Sigmoid colon (tissue), 7 donors: ENCODE results near the gene REV3L. TPM values are rescaled to one million over a fixed set of nuclear protein-coding genes. Genes with fewer than 3 reads are reported as not detected.

Source experiments
- DNase-seq: peaks from one replicate; pipeline ENCODE4 v3.0.0-alpha.2; 2019
- H3K27ac ChIP-seq, 4 donors: fragments of 200-600 bp; sonication (generic); one replicate each; pipeline ENCODE4 v1.5.1; 2016 to 2019; ENCODE audit warnings: mild to moderate bottlenecking in 1 of 4
- H3K27me3 ChIP-seq, 3 donors: fragments of 200-600 bp; sonication (generic); one replicate each; pipeline ENCODE4 v1.5.1; 2019; ENCODE audit warnings: mild to moderate bottlenecking in 1 of 3
- H3K36me3 ChIP-seq, 4 donors: fragments of 200-600 bp; sonication (generic); one replicate each; pipeline ENCODE4 v1.5.1; 2016 to 2019
- H3K4me1 ChIP-seq, 4 donors: fragments of 200-600 bp; sonication (generic); one replicate each; pipeline ENCODE4 v1.5.1; 2017 to 2019
- H3K4me3 ChIP-seq, 4 donors: fragments of 200-600 bp; sonication (generic); one replicate each; pipeline ENCODE4 v1.5.1; 2017 to 2019; ENCODE audit warnings: mild to moderate bottlenecking in 2 of 4, moderate library complexity in 1 of 4
- H3K9me3 ChIP-seq, 4 donors: fragments of 200-600 bp in 3 of 4; sonication (generic) in 3 of 4; one replicate each; pipeline versions ENCODE4 v1.5.1 to v1.6.1; 2013 to 2019
- CTCF ChIP-seq, 4 experiments: fragments of 450-650 bp in 3 of 4; fragments of 200-600 bp in 1 of 4; IDR thresholded peaks; one replicate each; pipeline ENCODE4 v1.5.1; 2016 to 2019; ENCODE audit warnings: antibody characterized with exemption in 4 of 4, mild to moderate bottlenecking in 3 of 4, moderate library complexity in 2 of 4
- EP300 ChIP-seq, 4 donors: sonication (generic); formaldehyde crosslinking; IDR thresholded peaks; one replicate each; pipeline ENCODE4 v1.6.1; 2017; ENCODE audit warnings: antibody characterized with exemption in 4 of 4
- POLR2A ChIP-seq, 2 donors: fragments of 450-650 bp; IDR thresholded peaks; one replicate each; pipeline ENCODE4 v1.6.1; 2016; ENCODE audit warnings: antibody characterized with exemption in 2 of 2, mild to moderate bottlenecking in 2 of 2, moderate library complexity in 2 of 2
- POLR2AphosphoS5 ChIP-seq, 4 donors: sonication (generic); formaldehyde crosslinking; IDR thresholded peaks; one replicate each; pipeline ENCODE4 v1.6.1; 2017; ENCODE audit warnings: antibody characterized with exemption in 4 of 4
- WGBS, 2 donors: extraction: QIAGEN DNeasy Blood & Tissue Kit; methylation state at CpG; one replicate each; pipeline ENCODE4 v1.1.7; 2013; 5-methylcytosine and 5-hydroxymethylcytosine counted together
- intact Hi-C: fragments of 100-400 bp; cut with DNase I; formaldehyde crosslinking; loops from one replicate; pipeline ENCODE4 v1.15.1; 2023
- polyA plus RNA-seq, 3 donors: library from polyadenylated mRNA; stranded (reverse); fragments of 200-250 nt; gene quantifications; one replicate each; pipeline ENCODE4 v1.2.3, GENCODE V29; 2013
- total RNA-seq, 4 donors: library from RNA; depleted of rRNA; stranded (reverse); fragments of >200 nt; gene quantifications; one replicate each; pipeline ENCODE4 v1.1.0, GENCODE V29; 2016
- donor health status: healthy with polysubstance abuse.
- donor health status: Bipolar disorder and iron deficiency.
- donor health status: healthy.

REV3L gene
- total and polyA plus RNA-seq, 7 donors: 3.0 to 122 (median 72.1) TPM

- Histone ChIP-seq H3K27me3 (no peaks in the 10 kb centered on the region), H3K27ac (no peak overlapping the region), H3K9me3 (no peaks in the 10 kb centered on the region), H3K36me3 (no peaks in the 10 kb centered on the region), H3K4me3 (no peak overlapping the region), H3K4me1 (peaks cover 0 to 25% (median 10%) of the 10 kb centered on the region in 4 donors)
- DNase-seq: no peak
- intact Hi-C loops: no loop called here
- TF ChIP-seq POLR2AphosphoS5 (IDR thresholded peaks at IDR 0.05) (no peak), CTCF (IDR thresholded peaks at IDR 0.05) (no peak), POLR2A (IDR thresholded peaks at IDR 0.05) (no peak), EP300 (IDR thresholded peaks at IDR 0.05) (no peak)
These were observed 44.3 kb upstream of the REV3L start for GRCh38 chr6:111527367-111527766.

GRCh38 chr6:111524735-111525134, 41.7 kb upstream of the REV3L start:
- DNase-seq: no peak
- H3K36me3 ChIP-seq: no peaks in the 10 kb centered on the region
- H3K9me3 ChIP-seq: no peaks in the 10 kb centered on the region
- H3K4me3 ChIP-seq: no peak overlapping the region
- intact Hi-C loops: no loop called here
- H3K4me1 ChIP-seq: peaks cover 0 to 32% (median 10%) of the 10 kb centered on the region in 4 donors
- H3K27ac ChIP-seq: no peak overlapping the region
- no peaks in the 10 kb centered on the region for H3K27me3 ChIP-seq
- TF ChIP-seq POLR2A (IDR thresholded peaks at IDR 0.05) (no peak), EP300 (IDR thresholded peaks at IDR 0.05) (no peak), CTCF (IDR thresholded peaks at IDR 0.05) (no peak), POLR2AphosphoS5 (IDR thresholded peaks at IDR 0.05) (no peak)

- 92 to 94% methylated on average over 4 of the region's 4 CpGs for WGBS, 2 donors
- Histone ChIP-seq H3K36me3 (no peaks in the 10 kb centered on the region), H3K4me1 (peaks cover 0 to 32% (median 10%) of the 10 kb centered on the region in 4 donors), H3K4me3 (no peak overlapping the region), H3K27me3 (no peaks in the 10 kb centered on the region), H3K27ac (no peak overlapping the region), H3K9me3 (no peaks in the 10 kb centered on the region)
- TF ChIP-seq POLR2A (IDR thresholded peaks at IDR 0.05) (no peak), EP300 (IDR thresholded peaks at IDR 0.05) (no peak), CTCF (IDR thresholded peaks at IDR 0.05) (no peak), POLR2AphosphoS5 (IDR thresholded peaks at IDR 0.05) (no peak)
- no peak for DNase-seq
- intact Hi-C loops: no loop called here
These were observed 41.2 kb upstream of the REV3L start for GRCh38 chr6:111524252-111524651.

GRCh38 chr6:111523484-111524167, 40.6 kb upstream of the REV3L start:
- H3K4me1 ChIP-seq: peaks cover 0 to 32% (median 10%) of the 10 kb centered on the region in 4 donors
- H3K36me3 ChIP-seq: no peaks in the 10 kb centered on the region
- no peak overlapping the region for H3K4me3 ChIP-seq
- no peaks in the 10 kb centered on the region for H3K27me3 ChIP-seq
- no peak overlapping the region for H3K27ac ChIP-seq
- WGBS, 2 donors: 80 to 88% methylated on average over 2 of the region's 2 CpGs
- intact Hi-C loops: no loop called here
- no peak for TF ChIP-seq CTCF (IDR thresholded peaks at IDR 0.05)
- no peak for TF ChIP-seq EP300 (IDR thresholded peaks at IDR 0.05)
- no peak for TF ChIP-seq POLR2A (IDR thresholded peaks at IDR 0.05)
- TF ChIP-seq POLR2AphosphoS5 (IDR thresholded peaks at IDR 0.05): no peak
- H3K9me3 ChIP-seq: no peaks in the 10 kb centered on the region
- DNase-seq: no peak
